ENCODE measurements around the gene FOXRED1. TPM values are rescaled to one million over a fixed set of nuclear protein-coding genes. Genes with fewer than 3 reads are reported as not detected.

Gene FOXRED1
- total RNA-seq, 1 experiment from 2014 or later = 26.8 TPM

DNA sequence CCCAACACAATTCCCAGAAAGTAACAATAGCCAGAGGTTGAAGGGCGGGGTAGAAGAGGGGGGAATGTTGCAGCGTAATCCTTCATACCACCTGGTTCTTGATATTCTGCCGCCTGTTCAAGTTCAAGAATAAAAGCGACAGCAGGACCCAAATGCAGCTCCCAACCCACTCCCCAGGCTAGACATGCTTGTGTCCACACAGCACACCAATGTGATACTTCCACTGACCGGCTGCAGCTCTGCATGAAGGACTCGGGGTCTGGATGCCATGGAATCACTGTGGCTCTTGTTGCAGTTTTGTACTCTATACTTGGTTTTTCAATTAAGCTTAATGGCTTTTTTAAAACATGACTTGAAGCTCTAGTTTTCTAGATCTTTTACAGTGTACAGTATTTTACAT lies 6.7 kb upstream of the FOXRED1 start:
- no peak for DNase-seq
- Histone ChIP-seq H3K4me3 (no peak overlapping the region), H3K9me3 (no peaks in the 10 kb centered on the region), H3K36me3 (peaks cover 66% of the 10 kb centered on the region), H3K27me3 (no peaks in the 10 kb centered on the region)

- Histone ChIP-seq H3K4me3 (no peak overlapping the region), H3K9me3 (no peaks in the 10 kb centered on the region), H3K27me3 (no peaks in the 10 kb centered on the region), H3K36me3 (peaks cover 68% of the 10 kb centered on the region)
- DNase-seq = no peak
Observed at GRCh38 chr11:126263489-126263888, 5.5 kb upstream of the FOXRED1 start.

DNA sequence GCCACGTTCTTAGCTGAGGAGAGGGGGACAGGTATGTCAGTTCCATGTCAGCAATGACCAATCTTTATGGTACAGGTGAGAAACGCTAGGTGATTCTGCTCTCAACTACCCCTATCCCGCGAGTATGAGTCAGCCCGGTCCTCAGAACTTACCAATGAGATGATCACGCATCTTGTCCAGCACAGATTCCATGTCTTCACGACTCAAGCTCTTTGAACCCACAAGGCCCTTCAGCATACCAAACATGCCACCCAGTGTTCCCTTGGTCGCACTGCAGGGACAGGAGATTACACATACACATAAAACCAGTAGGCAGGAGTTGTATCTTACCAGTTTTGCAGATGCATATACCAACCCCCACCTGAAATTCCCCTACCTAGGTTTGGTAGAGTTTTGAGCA lies 3.1 kb upstream of the FOXRED1 start:
- Histone ChIP-seq H3K9me3 (no peaks in the 10 kb centered on the region), H3K27me3 (no peaks in the 10 kb centered on the region), H3K4me3 (no peak overlapping the region), H3K36me3 (peaks cover 68% of the 10 kb centered on the region)
- DNase-seq = no peak

DNA sequence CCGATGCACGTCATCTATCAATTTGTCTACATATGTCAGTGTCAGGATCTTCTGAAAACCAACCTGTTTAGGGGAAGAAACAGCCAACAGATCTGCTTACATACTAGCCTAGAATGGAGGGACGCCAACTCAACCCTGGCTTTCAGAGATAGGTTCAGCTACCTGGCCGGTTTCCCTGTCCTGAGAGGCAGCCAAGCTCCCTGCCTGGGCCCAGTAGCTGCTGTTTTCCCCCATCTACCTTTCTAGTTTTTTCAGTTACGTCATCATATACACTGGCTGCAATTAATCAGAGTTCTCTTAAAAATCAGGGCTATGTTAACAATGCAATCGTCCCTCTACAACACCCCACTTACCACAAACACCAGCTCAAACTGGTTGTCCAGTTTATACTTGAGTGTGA lies 1.3 kb upstream of the FOXRED1 start:
- Histone ChIP-seq H3K27me3 (no peaks in the 10 kb centered on the region), H3K36me3 (peaks cover 54% of the 10 kb centered on the region), H3K4me3 (peak overlapping the region; percentile 75), H3K9me3 (no peaks in the 10 kb centered on the region)
- DNase-seq = no peak

GRCh38 chr11:126268361-126268707 lies 620 bp upstream of the FOXRED1 start:
- Histone ChIP-seq H3K9me3 (no peaks in the 10 kb centered on the region), H3K4me3 (peak overlapping the region; percentile 75), H3K27me3 (no peaks in the 10 kb centered on the region), H3K36me3 (peaks cover 52% of the 10 kb centered on the region)
- no peak for DNase-seq

DNA sequence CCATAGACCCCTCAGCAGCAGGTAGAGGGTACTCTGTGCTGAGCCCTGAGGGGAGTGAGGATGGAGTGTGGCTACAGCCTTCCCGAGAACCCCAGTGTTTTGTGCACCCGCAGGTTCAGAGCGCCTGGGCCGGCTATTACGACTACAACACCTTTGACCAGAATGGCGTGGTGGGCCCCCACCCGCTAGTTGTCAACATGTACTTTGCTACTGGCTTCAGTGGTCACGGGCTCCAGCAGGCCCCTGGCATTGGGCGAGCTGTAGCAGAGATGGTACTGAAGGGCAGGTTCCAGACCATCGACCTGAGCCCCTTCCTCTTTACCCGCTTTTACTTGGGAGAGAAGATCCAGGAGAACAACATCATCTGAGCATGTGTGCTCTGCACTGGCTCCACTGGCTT lies 8.4 kb downstream of the FOXRED1 start:
- no peak for DNase-seq
- Histone ChIP-seq H3K9me3 (no peaks in the 10 kb centered on the region), H3K27me3 (no peaks in the 10 kb centered on the region), H3K36me3 (peaks cover 27% of the 10 kb centered on the region), H3K4me3 (no peak overlapping the region)

DNA sequence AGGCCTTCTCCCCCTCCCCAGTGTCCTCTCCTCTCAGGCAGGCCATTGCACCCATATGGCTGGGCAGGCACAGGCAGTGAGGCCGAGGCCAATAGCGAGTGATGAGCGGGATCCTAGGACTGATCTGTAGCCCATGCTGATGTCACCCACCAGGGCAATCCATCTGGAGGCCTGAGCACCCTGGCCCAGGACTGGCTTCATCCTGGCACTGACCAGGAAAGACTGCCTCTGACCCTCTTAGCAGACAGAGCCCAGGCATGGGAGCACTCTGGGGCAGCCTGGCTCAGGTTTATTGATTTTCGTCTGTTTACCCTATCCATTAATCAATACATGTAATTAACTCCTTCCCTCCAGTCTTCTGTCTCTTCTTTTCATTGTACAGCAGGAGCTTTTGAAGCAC lies 8.8 kb downstream of the FOXRED1 start:
- no peak overlapping the region for H3K4me3 ChIP-seq
- no peaks in the 10 kb centered on the region for H3K27me3 ChIP-seq

DNA sequence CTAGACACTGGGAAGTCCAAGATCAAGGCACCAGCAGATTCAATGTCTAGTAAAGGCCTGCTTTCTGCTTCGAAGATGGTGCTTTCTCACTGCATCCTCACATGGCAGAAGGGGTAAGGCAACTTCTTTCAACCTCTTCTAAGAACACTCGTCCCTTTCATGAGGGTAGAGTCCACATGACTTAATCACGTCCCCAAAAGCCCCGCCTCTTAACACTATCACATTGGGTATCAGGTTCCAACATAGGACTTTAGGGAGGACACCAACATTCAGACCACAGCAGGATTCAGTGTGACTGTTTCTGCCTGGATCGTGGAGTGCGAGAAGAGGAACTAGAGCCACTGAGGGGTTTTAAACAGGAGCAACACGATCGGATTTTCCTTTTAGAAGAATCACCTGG lies 10.2 kb downstream of the FOXRED1 start:
- Histone ChIP-seq H3K4me3 (no peak overlapping the region), H3K27me3 (no peaks in the 10 kb centered on the region), H3K36me3 (peaks cover 13% of the 10 kb centered on the region), H3K9me3 (no peaks in the 10 kb centered on the region)
- DNase-seq = no peak

More for the DNA sequence above, 8.8 kb downstream of the FOXRED1 start:
- DNase-seq = no peak
- peaks cover 25% of the 10 kb centered on the region for H3K36me3 ChIP-seq
- H3K9me3 ChIP-seq = no peaks in the 10 kb centered on the region

DNA sequence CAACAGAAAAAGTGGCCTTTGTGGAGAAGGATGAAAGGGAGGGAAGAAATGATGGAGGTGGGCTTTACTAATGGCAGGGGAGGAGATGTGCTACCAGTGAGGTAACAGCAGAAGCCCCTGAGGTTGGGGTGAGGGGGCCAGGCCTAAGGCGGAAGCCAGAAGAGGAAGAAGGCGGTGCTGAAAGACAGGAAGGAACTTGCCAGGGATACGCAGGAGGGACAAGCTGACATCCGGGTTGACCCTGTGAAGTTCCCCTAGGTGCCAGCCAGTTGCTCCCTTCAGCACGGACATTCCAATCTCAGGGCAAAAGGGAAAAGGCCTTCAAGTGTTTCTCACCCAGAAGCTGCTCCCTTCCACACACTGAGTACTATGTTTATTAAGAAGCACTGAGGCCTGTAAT lies 11.6 kb downstream of the FOXRED1 start:
- Histone ChIP-seq H3K9me3 (no peaks in the 10 kb centered on the region), H3K27me3 (no peaks in the 10 kb centered on the region), H3K4me3 (no peak overlapping the region), H3K36me3 (peaks cover 4% of the 10 kb centered on the region)
- DNase-seq = no peak

DNA sequence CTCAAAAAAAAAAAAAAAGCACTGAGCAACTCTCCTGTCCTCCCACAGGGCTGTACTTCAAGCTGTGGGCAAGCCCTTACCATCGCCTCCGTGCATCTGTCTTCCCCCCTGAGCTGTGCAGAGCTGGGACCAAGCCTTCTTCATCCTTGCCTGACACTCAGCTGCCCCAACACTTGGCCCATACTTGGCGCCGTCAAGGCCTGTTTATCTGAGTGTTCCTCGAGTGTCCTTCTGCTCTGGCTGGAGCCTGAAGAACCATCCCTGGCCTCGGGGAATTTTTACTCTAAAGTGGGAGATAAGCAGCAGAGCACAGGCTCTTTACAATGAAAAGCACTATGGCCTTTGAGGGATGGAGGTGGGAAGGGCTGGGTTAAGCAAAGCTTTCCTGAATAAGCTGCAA lies 12.3 kb downstream of the FOXRED1 start:
- Histone ChIP-seq H3K4me3 (no peak overlapping the region), H3K36me3 (no peaks in the 10 kb centered on the region), H3K9me3 (no peaks in the 10 kb centered on the region), H3K27me3 (no peaks in the 10 kb centered on the region)
- no peak for DNase-seq

DNA sequence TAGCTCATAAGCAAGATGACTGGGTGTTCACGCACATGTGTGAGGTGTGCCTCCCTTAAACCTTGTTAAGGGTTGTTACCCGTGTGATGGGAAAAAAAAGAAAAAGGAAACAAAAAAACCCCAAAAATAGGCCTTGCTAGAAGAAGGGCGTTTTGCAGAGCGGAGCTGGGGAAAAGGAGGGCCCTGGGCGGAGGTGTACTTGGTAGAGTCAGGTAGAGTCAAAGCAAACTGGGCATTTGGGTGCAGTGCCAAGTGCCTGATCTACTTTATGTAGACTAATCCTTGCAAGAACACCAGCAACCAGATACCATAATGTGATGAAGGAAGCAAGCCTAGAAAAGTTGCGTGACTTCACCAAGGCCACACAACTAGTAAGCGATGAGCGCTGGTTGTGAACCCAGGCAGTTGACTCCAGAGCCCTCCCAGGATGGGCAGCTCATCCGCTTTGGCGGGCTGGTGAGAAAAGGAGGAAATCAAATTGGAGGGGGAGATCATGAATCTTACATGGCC lies 12.8 kb downstream of the FOXRED1 start:
- H3K4me3 ChIP-seq = no peak overlapping the region
- no peak for DNase-seq
- no peaks in the 10 kb centered on the region for H3K27me3 ChIP-seq
- no peaks in the 10 kb centered on the region for H3K9me3 ChIP-seq
- no peaks in the 10 kb centered on the region for H3K36me3 ChIP-seq

- no peaks in the 10 kb centered on the region for H3K9me3 ChIP-seq
- no peaks in the 10 kb centered on the region for H3K36me3 ChIP-seq
- DNase-seq = peak; percentile 34
- H3K4me3 ChIP-seq = peak overlapping the region; percentile 63
- H3K27me3 ChIP-seq = no peaks in the 10 kb centered on the region
Observed at GRCh38 chr11:126282361-126282735, 13.4 kb downstream of the FOXRED1 start.

DNA sequence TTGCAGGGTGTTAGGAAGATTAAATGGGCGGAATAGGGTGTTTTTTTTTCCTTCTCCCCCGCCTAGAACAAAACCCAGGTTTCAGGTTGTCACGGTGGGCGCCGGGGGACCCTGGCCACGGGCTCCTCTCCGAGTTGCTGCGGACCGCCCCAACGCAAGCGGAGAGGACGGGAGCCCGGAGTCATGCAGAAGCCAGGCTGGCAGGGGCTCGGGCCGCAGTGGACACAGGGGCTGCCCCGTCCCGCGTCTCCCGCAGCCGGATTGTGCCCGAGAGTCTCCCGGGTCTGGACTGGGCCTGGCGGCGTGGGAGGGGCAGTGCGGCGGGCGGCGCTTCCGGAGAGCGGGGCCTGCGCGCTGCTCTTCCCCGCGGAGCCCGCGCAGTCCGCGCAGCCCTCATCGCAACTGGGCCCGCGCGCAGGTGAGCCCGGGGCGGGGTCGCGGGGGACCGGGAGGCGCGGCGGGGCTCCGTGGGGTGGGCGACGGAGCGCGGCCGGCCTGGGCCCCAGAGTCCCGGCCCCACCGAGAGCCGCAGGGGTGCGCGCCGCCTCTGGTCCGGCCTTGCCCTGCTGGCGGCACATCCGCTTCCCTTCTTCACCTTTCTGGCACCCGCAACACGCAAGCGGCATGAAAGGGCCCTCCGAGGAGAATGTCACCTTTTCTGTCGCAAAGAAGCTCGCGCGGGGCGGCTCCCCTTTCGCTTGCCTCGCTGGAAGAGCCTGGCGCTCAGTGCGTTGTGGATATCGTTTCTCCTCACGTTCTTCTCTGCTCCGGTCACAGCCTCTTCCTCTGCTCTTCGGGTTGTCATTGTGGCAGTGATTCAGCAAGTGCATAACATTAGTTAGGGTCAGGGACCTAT lies 14.0 kb downstream of the FOXRED1 start, which contains the start of gene TIRAP:
Gene TIRAP, plus strand, starts transcription at position 358 of the 856 bp plus-strand sequence. CDS start 7,802 bp downstream, outside the sequence.
- Histone ChIP-seq H3K9me3 (no peaks in the 10 kb centered on the region), H3K27me3 (no peaks in the 10 kb centered on the region), H3K36me3 (no peaks in the 10 kb centered on the region; the same call in 1 of the 2 replicates), H3K4me3 (peak within 1 kb of the TSS; percentile 63)
- peak; percentile 69 for DNase-seq

GRCh38 chr11:126284829-126285228 lies 15.9 kb downstream of the FOXRED1 start:
- no peaks in the 10 kb centered on the region for H3K27me3 ChIP-seq
- peaks cover 2% of the 10 kb centered on the region; the same call in 1 of the 2 replicates for H3K36me3 ChIP-seq
- DNase-seq = peak; percentile 88
- H3K9me3 ChIP-seq = no peaks in the 10 kb centered on the region
- no peak overlapping the region for H3K4me3 ChIP-seq

- Histone ChIP-seq H3K36me3 (peaks cover 14% of the 10 kb centered on the region), H3K9me3 (no peaks in the 10 kb centered on the region), H3K4me3 (no peak overlapping the region), H3K27me3 (no peaks in the 10 kb centered on the region)
- no peak for DNase-seq
Observed at GRCh38 chr11:126288237-126288636, 19.3 kb downstream of the FOXRED1 start.

DNA sequence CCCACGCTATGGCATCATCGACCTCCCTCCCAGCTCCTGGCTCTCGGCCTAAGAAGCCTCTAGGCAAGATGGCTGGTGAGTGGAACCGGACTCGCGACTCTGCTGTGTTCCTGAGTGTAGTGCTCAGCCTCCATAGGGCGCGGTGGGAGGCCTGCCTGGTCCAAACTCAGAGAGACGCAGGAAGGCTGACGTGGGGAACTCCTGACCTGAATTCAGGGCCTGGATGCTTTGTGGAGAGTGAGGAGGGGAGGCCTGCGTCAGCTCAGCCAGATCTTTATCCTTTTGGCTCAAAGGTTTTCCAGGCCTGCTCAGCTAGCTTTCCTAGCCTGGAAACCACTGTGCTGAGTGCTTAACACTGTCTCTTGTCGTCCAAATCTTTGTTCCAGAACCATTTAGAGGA lies 21.9 kb downstream of the FOXRED1 start:
- H3K27me3 ChIP-seq = no peaks in the 10 kb centered on the region
- no peaks in the 10 kb centered on the region for H3K9me3 ChIP-seq
- no peak overlapping the region for H3K4me3 ChIP-seq
- no peak for DNase-seq
- H3K36me3 ChIP-seq = peaks cover 22% of the 10 kb centered on the region

- Histone ChIP-seq H3K27me3 (no peaks in the 10 kb centered on the region), H3K36me3 (peaks cover 20% of the 10 kb centered on the region), H3K4me3 (no peak overlapping the region), H3K9me3 (no peaks in the 10 kb centered on the region)
- DNase-seq = no peak
Observed at GRCh38 chr11:126293726-126294125, 24.8 kb downstream of the FOXRED1 start.

DNA sequence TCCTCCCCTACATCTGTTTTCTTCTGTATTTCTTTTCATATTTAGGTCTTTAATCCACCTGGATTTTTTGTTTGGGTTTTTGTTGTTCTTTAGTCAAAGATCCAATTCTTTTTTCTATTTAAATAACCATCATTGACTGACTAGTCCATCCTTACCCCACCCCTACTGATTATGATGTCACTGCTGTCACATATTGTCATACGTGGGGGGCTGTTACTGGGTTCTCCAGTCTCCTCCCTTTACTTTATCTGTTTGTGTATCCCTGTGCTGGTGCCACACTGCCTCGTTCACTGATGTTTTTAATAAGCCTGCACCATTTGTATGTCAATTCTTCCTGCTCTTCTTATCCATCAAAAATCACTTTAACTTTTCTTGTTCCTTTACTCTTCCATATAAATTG lies 28.1 kb downstream of the FOXRED1 start:
- DNase-seq = no peak
- Histone ChIP-seq H3K27me3 (no peaks in the 10 kb centered on the region), H3K4me3 (no peak overlapping the region), H3K36me3 (peaks cover 18% of the 10 kb centered on the region), H3K9me3 (no peaks in the 10 kb centered on the region)

Measured in MG63 (cell line).